NCI-H2107 treated with DMSO at 0.1 percent for 48 hours (cell line): ENCODE data around the gene TPST1.
A peak's percentile ranks its signal among the peaks of the same experiment; 100 is the strongest.

Source experiments
- DNase-seq: peaks from one replicate; lab custom pipeline; 2025; ENCODE audit not compliant: unreplicated experiment; lab: John Stamatoyannopoulos, UW

TPST1 gene

GRCh38 chr7:66237906-66238772, 33.0 kb downstream of the TPST1 start:
- no peak for DNase-seq

GRCh38 chr7:66238773-66239466, 33.8 kb downstream of the TPST1 start:
- no peak for DNase-seq

- DNase-seq = no peak
These were observed 34.3 kb downstream of the TPST1 start for GRCh38 chr7:66239467-66239856.

GRCh38 chr7:66245008-66245407, 39.9 kb downstream of the TPST1 start:
- DNase-seq = no peak

- DNase-seq = no peak
These were observed 41.5 kb downstream of the TPST1 start for GRCh38 chr7:66246554-66247171.

- no peak for DNase-seq
These were observed 42.4 kb downstream of the TPST1 start for GRCh38 chr7:66247380-66248078.

GRCh38 chr7:66250711-66251110, 45.6 kb downstream of the TPST1 start:
- DNase-seq = no peak

GRCh38 chr7:66255534-66256100, 50.5 kb downstream of the TPST1 start:
- no peak for DNase-seq

- no peak for DNase-seq
These were observed 51.1 kb downstream of the TPST1 start for GRCh38 chr7:66256281-66256680.

- no peak for DNase-seq
These were observed 52.3 kb downstream of the TPST1 start for GRCh38 chr7:66257481-66257880.

GRCh38 chr7:66258409-66258808, 53.3 kb downstream of the TPST1 start:
- no peak for DNase-seq

GRCh38 chr7:66261941-66262340, 56.8 kb downstream of the TPST1 start:
- no peak for DNase-seq

- no peak for DNase-seq
These were observed 58.8 kb downstream of the TPST1 start for GRCh38 chr7:66263936-66264335.

- DNase-seq = peak; percentile 16
These were observed 60.4 kb downstream of the TPST1 start for GRCh38 chr7:66265566-66265965.

- no peak for DNase-seq
These were observed 62.1 kb downstream of the TPST1 start for GRCh38 chr7:66267249-66267648.

GRCh38 chr7:66269978-66270377, 64.8 kb downstream of the TPST1 start:
- no peak for DNase-seq

GRCh38 chr7:66272321-66272720, 67.2 kb downstream of the TPST1 start:
- DNase-seq = no peak

- no peak for DNase-seq
These were observed 71.2 kb downstream of the TPST1 start for GRCh38 chr7:66276363-66276762.

GRCh38 chr7:66277492-66277891, 72.4 kb downstream of the TPST1 start:
- DNase-seq = no peak

GRCh38 chr7:66279912-66280311, 74.8 kb downstream of the TPST1 start:
- DNase-seq = no peak
